Measurements from ENCODE around the gene GSN.

- peak in 1 of 4 experiments; percentile 2 for TF ChIP-seq CTCF (IDR thresholded peaks at IDR 0.05)
- peak; percentile 84 for TF ChIP-seq POLR2AphosphoS5 (IDR thresholded peaks at IDR 0.05)
- TF ChIP-seq POLR2A (IDR thresholded peaks at IDR 0.05) = no peak
These were observed 13.8 kb downstream of the GSN start for GRCh38 chr9:121281614-121282276.

All from gastroesophageal sphincter (tissue), 3 donors.